ENCODE measurements around the gene ARRDC5. TPM values are rescaled to one million over a fixed set of nuclear protein-coding genes. Genes with fewer than 3 reads are reported as not detected.
"Not testable (repeated sequence)": the region's sequence is repeated elsewhere in the genome, so short reads cannot be mapped to it uniquely, and the experiment has no call there.

Gene ARRDC5
- total RNA-seq (2014; rRNA removed; shearing (Covaris generic); ENCODE audit: low replicate concordance), result not detected in 2 replicates

- Histone ChIP-seq H3K79me2 (ENCODE audit: low read length) (no peaks in the 10 kb centered on the region), H3K9me2 (replicated peaks; ENCODE audit: insufficient read depth, low read length) (no peaks in the 10 kb centered on the region), H3K4me1 (ENCODE audit: low read length) (no peaks in the 10 kb centered on the region), H3K4me2 (ENCODE audit: low read depth, low read length, poor library complexity, severe bottlenecking) (no peak within 1 kb of the TSS), H3K27ac (ENCODE audit: low read length) (no peak within 1 kb of the TSS), H2AFZ (ENCODE audit: low read length) (no peak within 1 kb of the TSS), H3K4me3 (ENCODE audit: low read length) (no peak within 1 kb of the TSS), H3K9me3 (ENCODE audit: low read length) (no peaks in the 10 kb centered on the region), H3K27me3 (ENCODE audit: low read length) (no peaks in the 10 kb centered on the region), H4K20me1 (ENCODE audit: insufficient read depth, low read depth, low read length) (no peaks in the 10 kb centered on the region), H3K36me3 (ENCODE audit: insufficient read depth, low read length) (no peaks in the 10 kb centered on the region), H3K9ac (ENCODE audit: low read length) (no peak within 1 kb of the TSS)
- no peak for DNase-seq
Observed at GRCh38 chr19:4902796-4903195, at the start of gene ARRDC5. Gene ARRDC5 (minus strand): TSS chr19:4902896. CDS start chr19:4902825, 71 bp downstream.

DNA sequence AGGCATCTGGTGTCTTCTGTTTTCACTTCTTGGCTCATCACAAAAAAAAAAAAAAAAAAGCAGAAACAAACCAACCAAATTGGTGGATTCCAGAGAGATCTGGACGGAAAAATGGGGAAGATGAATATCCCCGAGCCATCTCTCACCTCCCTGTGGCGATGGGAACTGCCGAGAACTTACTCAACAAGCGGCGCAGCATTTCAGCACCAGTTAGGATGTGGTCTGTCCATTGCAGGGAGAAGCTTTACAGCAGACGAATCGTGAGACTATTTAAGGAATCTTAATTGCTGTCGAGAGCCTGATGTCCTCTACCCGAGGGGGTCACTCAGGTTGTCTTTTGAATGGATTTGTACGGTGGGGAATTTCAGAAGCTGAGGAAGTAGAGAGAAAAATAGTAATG lies 49.0 kb upstream of the ARRDC5 start:
- Histone ChIP-seq H3K27me3 (ENCODE audit: low read length) (no peaks in the 10 kb centered on the region), H3K4me1 (ENCODE audit: low read length) (no peaks in the 10 kb centered on the region), H3K9ac (ENCODE audit: low read length) (no peak overlapping the region), H4K20me1 (ENCODE audit: insufficient read depth, low read depth, low read length) (no peaks in the 10 kb centered on the region), H3K9me3 (ENCODE audit: low read length) (no peaks in the 10 kb centered on the region), H3K79me2 (ENCODE audit: low read length) (no peaks in the 10 kb centered on the region), H2AFZ (ENCODE audit: low read length) (no peak overlapping the region), H3K4me2 (ENCODE audit: low read depth, low read length, poor library complexity, severe bottlenecking) (no peak overlapping the region), H3K36me3 (ENCODE audit: insufficient read depth, low read length) (peaks cover 9% of the 10 kb centered on the region; the same call in 1 of the 2 replicates), H3K4me3 (ENCODE audit: low read length) (no peak overlapping the region), H3K9me2 (replicated peaks; ENCODE audit: insufficient read depth, low read length) (no peaks in the 10 kb centered on the region), H3K27ac (ENCODE audit: low read length) (no peak overlapping the region)
- DNase-seq, result no peak

- not testable (repeated sequence) for H3K9ac ChIP-seq (ENCODE audit: low read length); H3K9me2 ChIP-seq (replicated peaks; ENCODE audit: insufficient read depth, low read length); H3K27ac ChIP-seq (ENCODE audit: low read length); H3K9me3 ChIP-seq (ENCODE audit: low read length); H3K36me3 ChIP-seq (ENCODE audit: insufficient read depth, low read length); DNase-seq; H2AFZ ChIP-seq (ENCODE audit: low read length); H3K4me3 ChIP-seq (ENCODE audit: low read length); H3K4me1 ChIP-seq (ENCODE audit: low read length); H3K27me3 ChIP-seq (ENCODE audit: low read length); H3K79me2 ChIP-seq (ENCODE audit: low read length); H4K20me1 ChIP-seq (ENCODE audit: insufficient read depth, low read depth, low read length); H3K4me2 ChIP-seq (ENCODE audit: low read depth, low read length, poor library complexity, severe bottlenecking)
Observed at GRCh38 chr19:4950650-4951049, 48.0 kb upstream of the ARRDC5 start.

- DNase-seq; H3K9me2 ChIP-seq (replicated peaks; ENCODE audit: insufficient read depth, low read length); H3K9me3 ChIP-seq (ENCODE audit: low read length); H2AFZ ChIP-seq (ENCODE audit: low read length); H3K9ac ChIP-seq (ENCODE audit: low read length); H3K27ac ChIP-seq (ENCODE audit: low read length); H3K4me2 ChIP-seq (ENCODE audit: low read depth, low read length, poor library complexity, severe bottlenecking); H4K20me1 ChIP-seq (ENCODE audit: insufficient read depth, low read depth, low read length); H3K27me3 ChIP-seq (ENCODE audit: low read length); H3K4me3 ChIP-seq (ENCODE audit: low read length); H3K79me2 ChIP-seq (ENCODE audit: low read length); H3K4me1 ChIP-seq (ENCODE audit: low read length); H3K36me3 ChIP-seq (ENCODE audit: insufficient read depth, low read length): not testable (repeated sequence)
Observed at GRCh38 chr19:4941638-4942169, 39.0 kb upstream of the ARRDC5 start.

DNA sequence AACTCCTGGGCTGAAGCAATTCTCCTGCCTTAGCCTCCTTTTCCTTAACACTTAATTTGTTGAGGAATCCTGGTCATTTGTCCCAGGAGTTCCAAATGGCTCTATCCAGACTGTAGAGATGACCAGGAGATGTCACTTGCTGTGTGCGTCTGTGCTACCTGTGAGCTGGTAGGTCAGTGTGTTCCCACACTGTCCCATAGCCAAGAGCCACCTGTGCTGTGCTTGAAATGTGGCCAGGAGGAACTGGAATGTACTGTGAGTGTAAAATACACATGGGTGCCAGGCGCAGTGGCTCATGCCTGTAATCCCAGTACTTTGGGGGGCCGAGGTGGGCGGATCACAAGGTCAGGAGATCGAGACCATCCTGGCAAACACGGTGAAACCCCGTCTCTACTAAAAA lies 36.8 kb upstream of the ARRDC5 start:
- Histone ChIP-seq H3K4me2 (ENCODE audit: low read depth, low read length, poor library complexity, severe bottlenecking) (no peak overlapping the region), H3K27ac (ENCODE audit: low read length) (no peak overlapping the region), H3K79me2 (ENCODE audit: low read length) (peaks cover 9% of the 10 kb centered on the region; the same call in 1 of the 2 replicates), H3K4me1 (ENCODE audit: low read length) (no peaks in the 10 kb centered on the region), H3K9me3 (ENCODE audit: low read length) (no peaks in the 10 kb centered on the region), H3K36me3 (ENCODE audit: insufficient read depth, low read length) (peaks cover 8% of the 10 kb centered on the region; the same call in 1 of the 2 replicates), H3K9me2 (replicated peaks; ENCODE audit: insufficient read depth, low read length) (no peaks in the 10 kb centered on the region), H3K27me3 (ENCODE audit: low read length) (no peaks in the 10 kb centered on the region), H3K4me3 (ENCODE audit: low read length) (no peak overlapping the region), H3K9ac (ENCODE audit: low read length) (no peak overlapping the region), H2AFZ (ENCODE audit: low read length) (no peak overlapping the region), H4K20me1 (ENCODE audit: insufficient read depth, low read depth, low read length) (0 out of 2 replicates have a peak, but pooled peaks cover 6% of the 10 kb centered on the region)
- no peak for DNase-seq

GRCh38 chr19:4938461-4938860 lies 35.8 kb upstream of the ARRDC5 start:
- H3K4me3 ChIP-seq (ENCODE audit: low read length); H3K27me3 ChIP-seq (ENCODE audit: low read length); H3K4me2 ChIP-seq (ENCODE audit: low read depth, low read length, poor library complexity, severe bottlenecking); H3K27ac ChIP-seq (ENCODE audit: low read length); H3K9me3 ChIP-seq (ENCODE audit: low read length); H3K9ac ChIP-seq (ENCODE audit: low read length); H3K4me1 ChIP-seq (ENCODE audit: low read length); DNase-seq; H2AFZ ChIP-seq (ENCODE audit: low read length); H4K20me1 ChIP-seq (ENCODE audit: insufficient read depth, low read depth, low read length); H3K9me2 ChIP-seq (replicated peaks; ENCODE audit: insufficient read depth, low read length); H3K79me2 ChIP-seq (ENCODE audit: low read length): not testable (repeated sequence)
- peaks cover 13% of the 10 kb centered on the region; the same call in 1 of the 2 replicates for H3K36me3 ChIP-seq (ENCODE audit: insufficient read depth, low read length)

- Histone ChIP-seq H3K27me3 (ENCODE audit: low read length) (no peaks in the 10 kb centered on the region), H2AFZ (ENCODE audit: low read length) (no peak overlapping the region), H3K79me2 (ENCODE audit: low read length) (peaks cover 9% of the 10 kb centered on the region; the same call in 1 of the 2 replicates), H3K9ac (ENCODE audit: low read length) (no peak overlapping the region), H3K4me2 (ENCODE audit: low read depth, low read length, poor library complexity, severe bottlenecking) (no peak overlapping the region), H3K36me3 (ENCODE audit: insufficient read depth, low read length) (peaks cover 15% of the 10 kb centered on the region; the same call in 1 of the 2 replicates), H4K20me1 (ENCODE audit: insufficient read depth, low read depth, low read length) (0 out of 2 replicates have a peak, but pooled peaks cover 6% of the 10 kb centered on the region), H3K27ac (ENCODE audit: low read length) (no peak overlapping the region), H3K4me1 (ENCODE audit: low read length) (no peaks in the 10 kb centered on the region), H3K9me3 (ENCODE audit: low read length) (no peaks in the 10 kb centered on the region), H3K9me2 (replicated peaks; ENCODE audit: insufficient read depth, low read length) (no peaks in the 10 kb centered on the region), H3K4me3 (ENCODE audit: low read length) (no peak overlapping the region)
- DNase-seq, result no peak
Observed at GRCh38 chr19:4937060-4937459, 34.4 kb upstream of the ARRDC5 start.

DNA sequence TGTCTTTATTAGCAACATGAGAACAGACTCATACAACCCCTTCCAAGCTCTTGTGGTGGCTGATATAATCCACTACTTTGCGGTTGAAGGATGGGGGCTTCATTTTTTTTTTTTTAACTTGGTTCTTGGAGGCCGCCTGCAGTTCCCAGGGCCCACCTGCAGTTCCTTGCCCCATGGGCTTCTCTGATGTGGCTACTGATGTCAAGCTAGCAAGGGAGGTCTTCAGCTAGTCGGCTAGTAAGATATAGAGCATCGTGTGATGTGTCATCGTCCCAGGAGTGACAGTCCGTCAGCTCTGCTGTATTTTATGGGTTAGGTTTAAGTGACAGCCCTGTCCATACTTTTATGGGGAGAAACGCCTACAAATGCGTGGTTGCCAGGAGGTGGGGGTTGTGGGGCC lies 32.7 kb upstream of the ARRDC5 start:
- Histone ChIP-seq H3K27ac (ENCODE audit: low read length) (no peak overlapping the region), H3K4me3 (ENCODE audit: low read length) (no peak overlapping the region), H3K36me3 (ENCODE audit: insufficient read depth, low read length) (peaks cover 15% of the 10 kb centered on the region; the same call in 1 of the 2 replicates), H3K27me3 (ENCODE audit: low read length) (no peaks in the 10 kb centered on the region), H3K4me1 (ENCODE audit: low read length) (no peaks in the 10 kb centered on the region), H3K4me2 (ENCODE audit: low read depth, low read length, poor library complexity, severe bottlenecking) (no peak overlapping the region), H3K9me3 (ENCODE audit: low read length) (no peaks in the 10 kb centered on the region), H3K9ac (ENCODE audit: low read length) (no peak overlapping the region), H3K79me2 (ENCODE audit: low read length) (peaks cover 9% of the 10 kb centered on the region; the same call in 1 of the 2 replicates), H4K20me1 (ENCODE audit: insufficient read depth, low read depth, low read length) (0 out of 2 replicates have a peak, but pooled peaks cover 6% of the 10 kb centered on the region), H2AFZ (ENCODE audit: low read length) (no peak overlapping the region), H3K9me2 (replicated peaks; ENCODE audit: insufficient read depth, low read length) (no peaks in the 10 kb centered on the region)
- no peak for DNase-seq
